Superior temporal gyrus (tissue), 1 donor: ENCODE results near the gene FHL3.

Experiments
- DNase-seq: peaks from one replicate; pipeline ENCODE4 v3.0.0-alpha.2; 2016; ENCODE audit errors: extremely low spot score

The FHL3 gene, protein sequence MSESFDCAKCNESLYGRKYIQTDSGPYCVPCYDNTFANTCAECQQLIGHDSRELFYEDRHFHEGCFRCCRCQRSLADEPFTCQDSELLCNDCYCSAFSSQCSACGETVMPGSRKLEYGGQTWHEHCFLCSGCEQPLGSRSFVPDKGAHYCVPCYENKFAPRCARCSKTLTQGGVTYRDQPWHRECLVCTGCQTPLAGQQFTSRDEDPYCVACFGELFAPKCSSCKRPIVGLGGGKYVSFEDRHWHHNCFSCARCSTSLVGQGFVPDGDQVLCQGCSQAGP

DNA sequence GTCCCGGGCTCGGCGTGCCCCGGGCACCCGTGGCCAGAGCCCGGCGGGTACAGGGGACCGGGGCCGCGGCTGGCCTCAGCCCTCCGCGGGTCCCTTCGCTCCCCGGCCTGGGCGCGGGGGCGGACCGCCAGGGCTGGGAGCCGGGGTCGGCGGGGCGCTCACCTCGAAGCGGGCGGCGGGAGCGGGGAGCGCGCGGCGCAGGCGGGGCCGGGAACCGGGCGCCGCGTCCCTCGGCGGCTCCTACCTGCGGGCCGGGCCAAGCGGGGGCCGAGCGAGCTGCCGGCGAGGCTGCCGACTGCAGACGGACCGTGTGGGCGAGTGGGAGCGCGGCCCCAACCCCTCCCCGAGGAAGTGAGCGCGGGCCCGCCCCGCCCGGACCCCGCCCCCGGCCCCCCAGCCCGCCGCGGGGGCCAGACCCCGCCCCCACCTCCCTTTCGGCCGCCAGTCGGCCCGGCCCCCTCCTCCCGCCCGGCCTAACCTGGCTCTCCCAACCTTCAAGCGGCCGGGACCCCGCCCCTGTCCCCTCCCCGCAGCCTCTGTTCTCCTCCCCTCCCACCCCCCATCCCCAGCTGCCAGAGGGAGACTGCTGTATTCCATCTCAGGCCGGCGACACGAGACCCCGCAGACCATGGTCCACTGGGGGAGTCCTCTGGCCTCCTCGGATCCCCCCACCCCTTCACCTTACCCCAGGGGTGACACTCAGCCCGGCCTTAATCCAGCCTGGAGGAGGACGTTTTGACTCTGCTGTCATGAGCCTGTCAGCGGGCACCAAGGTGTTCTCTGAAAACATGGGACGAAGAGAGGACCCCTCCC is at the start of gene FHL3:
TSS of gene FHL3 (minus strand) at position 320 of the 813 bp plus-strand sequence. CDS start 6,102 bp downstream, outside the sequence.
- no peak for DNase-seq

DNA sequence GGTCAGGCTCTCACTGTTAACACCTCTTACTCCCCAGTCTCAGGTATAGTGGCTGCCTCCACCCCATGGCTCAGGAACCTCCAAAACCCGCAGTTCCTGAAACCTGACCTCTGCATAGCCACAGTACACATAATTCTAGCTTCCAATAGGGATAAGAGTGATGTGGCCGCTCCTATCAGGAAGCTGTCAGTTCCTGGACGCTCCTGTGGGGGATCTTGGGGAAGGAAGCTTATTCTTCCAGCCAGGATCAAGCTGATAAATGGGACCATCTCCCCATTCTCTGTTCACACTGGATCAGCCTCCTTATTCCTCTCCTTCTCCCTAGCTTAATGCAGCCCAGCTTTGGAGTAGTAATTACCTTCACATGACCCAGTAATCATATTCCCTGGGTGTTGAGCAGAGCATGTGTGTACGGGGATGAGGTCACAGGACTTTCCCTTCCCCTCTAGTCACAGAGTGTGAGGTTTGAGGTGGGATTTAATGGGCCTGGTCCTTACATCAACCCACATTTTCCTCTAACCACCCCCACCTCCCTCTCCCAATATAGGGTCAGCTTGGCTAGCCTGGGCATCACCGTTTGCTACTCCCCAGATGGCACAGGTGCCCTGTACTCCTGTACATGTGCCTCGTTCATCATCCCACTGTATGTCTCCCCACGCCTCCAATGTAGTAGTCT is 48.2 kb upstream of the FHL3 start:
- no peak for DNase-seq

DNA sequence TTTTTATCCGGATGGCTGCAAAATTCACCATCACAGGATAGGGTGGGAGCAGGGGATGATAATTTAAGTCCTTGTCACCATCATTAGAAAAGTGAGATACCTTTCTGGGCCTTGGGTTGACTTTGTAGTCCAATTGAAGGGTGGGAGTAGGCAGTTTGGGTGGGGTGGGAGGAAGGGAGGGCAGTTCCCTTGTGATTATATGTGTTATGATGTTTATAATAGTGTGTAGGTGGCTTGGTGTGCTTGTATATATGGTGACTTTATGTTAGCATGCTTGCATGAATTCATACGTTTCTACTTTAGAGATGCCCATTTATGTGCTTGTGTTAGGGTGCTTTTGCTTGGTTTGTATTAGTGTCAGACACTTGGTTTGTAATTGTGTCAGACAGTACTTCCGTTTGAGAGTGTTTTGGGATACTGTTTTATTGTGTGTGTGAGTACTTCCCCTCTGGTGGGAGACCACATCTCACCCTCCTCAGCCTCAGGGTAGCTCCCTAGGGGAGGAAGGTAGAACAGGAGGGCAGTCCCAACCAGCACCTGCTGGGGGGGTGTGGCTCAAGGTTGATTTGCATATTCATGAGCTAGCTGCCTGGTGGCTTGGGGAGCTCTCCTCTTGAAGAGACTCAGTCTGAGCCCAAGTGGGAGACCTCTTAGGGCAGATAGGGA is 47.6 kb upstream of the FHL3 start:
- no peak for DNase-seq

DNA sequence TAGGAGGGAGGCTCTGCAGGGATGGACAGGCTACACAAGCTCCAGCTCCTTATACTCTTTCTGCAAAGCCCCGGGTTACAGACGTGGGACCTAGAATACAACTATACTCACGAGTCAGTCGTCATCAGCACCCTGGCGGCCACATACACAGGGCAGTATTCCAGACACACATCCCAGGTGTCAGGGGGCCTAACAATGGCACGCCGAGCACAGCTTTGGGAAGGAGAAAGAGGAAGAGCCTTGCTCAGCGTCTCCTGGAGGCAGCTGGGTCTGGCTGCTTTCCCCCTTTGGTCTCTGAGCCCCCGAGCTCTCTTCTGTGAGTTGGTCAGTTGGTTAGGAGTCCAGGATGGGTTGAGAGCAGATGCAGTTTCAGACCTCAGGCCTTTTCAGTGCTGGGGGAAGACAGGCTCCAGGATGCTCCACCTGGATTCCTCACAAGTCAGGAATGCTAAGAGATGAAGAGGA is 45.8 kb upstream of the FHL3 start:
- no peak for DNase-seq

DNA sequence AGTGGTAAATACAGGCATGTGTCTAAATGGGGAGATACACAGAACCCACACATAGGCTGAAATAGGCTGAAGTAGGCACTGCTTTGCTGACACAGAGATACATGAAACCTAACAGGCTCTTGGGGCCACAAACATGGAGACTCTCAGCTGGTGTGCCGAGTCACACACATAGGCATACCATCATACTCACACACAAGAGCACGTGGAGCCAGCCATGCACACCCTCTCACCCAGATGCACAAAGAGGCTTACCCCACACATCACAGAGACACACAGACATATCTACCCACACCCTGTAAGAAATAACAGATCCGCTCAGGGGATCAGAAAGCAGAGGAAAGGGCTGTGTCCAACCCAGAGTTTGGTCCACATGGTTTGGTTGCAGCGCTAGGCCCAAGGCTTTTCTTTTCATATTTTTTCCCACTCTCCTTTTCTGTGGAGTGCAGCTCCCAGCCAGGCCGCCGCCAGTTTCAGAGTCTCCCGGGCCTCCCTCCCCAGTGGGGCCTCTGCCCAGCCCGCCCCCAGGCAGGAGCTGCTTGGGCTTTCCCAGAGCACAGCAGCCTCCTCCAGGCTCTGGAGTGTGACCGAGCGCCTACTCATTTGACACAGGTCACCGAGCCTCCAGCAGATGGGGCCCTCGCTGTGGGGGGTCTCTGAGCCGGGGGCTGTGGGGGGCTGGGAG is 45.2 kb upstream of the FHL3 start:
- no peak for DNase-seq

DNA sequence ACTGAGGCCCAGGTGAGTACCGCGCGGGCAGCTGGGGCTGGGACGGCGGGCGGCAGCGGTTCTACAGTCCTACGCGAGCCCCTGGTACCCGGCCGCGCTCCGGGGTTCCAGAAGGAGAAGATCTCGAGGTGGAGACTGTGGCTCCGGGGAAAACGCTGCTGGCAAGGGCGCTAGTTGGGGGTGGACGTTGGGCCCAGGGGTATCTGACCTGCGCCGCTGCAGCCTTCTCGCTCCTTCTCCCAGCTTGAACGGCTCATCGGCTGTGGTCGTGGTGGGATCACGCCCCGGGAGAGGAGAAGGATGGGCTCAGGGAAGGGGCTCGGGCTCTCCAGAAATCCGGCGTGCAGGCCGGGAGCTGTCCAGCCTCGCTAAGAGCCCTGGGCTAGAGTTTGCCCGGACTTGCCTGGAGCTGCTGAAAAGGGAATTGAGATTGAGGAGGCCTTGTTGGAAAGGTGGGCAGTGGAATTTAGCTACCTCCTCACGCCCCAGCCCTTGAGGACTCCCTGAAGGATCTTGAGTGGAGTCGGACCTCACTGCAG is 42.4 kb upstream of the FHL3 start:
- no peak for DNase-seq

DNA sequence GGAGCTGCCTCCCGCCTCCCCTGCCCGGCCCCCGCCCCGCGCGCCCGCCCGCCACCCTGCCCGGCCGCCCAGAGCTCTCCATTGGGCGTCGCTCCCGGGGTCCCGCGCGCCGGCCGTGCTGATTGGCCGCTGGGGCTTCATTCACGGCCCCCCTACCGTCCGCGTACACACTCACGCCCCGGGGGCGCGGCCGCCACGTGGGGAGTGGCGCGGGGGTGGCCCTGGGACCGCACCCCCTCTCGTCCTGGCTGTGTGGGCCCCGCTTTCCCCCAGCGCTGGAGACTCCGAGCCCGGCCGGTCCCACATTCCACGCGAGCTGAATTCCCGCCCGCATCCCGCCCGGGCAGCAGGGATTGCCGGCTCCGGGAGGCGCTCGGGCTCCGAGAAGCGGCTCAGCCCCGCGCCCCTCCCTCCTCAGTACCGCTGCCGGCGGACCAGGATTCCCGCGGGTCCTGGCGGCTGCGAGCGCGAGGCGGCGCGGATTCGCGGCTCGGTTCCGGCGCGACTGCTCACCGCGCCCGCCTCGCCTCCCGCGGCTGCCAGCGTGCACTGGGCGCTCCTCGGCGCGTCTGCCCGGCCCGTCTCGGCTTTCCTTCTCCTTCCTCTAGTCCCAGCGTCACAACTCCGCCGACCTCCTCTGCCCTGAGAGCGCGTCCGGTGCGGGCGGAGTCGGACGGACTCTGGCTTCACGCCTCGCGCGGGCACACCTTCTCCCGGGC is 41.7 kb upstream of the FHL3 start:
- DNase-seq: peak; percentile 86

DNA sequence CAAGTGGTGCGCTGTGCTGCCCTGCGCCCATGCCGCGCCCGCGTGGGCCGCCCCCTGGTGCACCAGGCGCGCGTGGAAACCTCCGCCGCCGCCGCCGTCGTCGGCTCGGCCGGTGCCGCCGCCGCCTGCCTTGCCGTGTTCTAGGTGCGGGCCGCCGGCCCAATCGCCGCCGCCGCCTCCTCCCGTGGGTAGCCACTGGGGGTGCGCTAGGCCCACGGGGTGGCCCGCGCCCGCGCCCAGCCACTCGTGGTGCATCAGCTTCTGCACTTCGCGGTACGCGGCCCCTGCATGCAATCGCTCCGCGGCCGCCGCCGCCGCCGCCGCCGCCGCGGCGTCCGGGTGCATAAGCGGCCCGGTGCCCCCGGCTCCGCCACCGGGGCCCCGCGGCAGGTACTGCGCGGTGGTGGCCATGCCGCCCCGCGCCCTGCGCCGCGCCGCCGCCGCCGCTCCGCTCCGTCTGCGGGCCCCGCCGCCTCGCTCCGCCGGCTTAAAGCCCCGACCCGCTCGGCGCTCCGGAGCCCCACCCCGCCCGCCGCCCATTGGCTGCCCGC is 41.1 kb upstream of the FHL3 start, which contains the start of gene POU3F1:
TSS of gene POU3F1 (minus strand) at position 461 of the 551 bp plus-strand sequence. CDS start at position 411, 50 bp downstream.
- no peak for DNase-seq

DNA sequence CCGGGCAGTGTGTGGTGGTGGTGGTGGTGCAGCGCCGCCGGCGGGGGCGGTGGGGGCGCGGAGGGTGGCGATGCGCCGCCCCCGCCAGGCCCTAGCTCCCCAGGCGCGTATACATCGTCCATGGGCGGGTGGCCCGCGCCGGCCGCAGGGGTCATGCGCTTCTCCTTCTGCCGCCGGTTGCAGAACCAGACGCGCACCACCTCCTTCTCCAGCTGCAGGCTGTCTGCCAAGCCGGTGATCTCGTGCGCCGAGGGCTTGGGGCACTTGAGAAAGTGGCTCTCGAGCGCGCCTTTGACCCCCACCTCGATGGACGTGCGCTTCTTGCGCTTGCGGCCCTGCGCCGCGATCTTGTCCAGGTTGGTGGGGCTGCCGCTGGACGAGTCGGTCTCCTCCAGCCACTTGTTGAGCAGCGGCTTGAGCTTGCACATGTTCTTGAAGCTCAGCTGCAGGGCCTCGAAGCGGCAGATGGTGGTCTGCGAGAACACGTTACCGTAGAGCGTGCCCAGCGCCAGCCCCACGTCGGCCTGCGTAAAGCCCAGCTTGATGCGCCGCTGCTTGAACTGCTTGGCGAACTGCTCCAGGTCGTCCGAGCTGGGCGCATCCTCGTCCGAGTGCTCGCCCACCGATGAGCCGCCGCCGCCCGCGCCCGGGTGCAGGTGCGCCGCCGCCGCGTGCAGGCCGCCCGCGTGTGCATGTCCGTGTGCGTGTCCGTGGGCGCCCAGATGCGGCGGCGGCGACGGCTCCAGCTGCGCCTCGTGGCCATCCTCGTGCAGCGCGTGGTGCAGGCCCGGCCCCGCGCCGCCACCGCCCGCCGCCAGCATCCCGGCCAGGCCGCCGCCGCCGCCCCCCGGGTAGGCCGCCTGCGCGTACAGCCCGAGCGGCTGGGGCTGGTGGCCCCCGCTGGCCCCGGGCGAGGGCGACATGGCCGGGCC is 40.4 kb upstream of the FHL3 start:
- no peak for DNase-seq

DNA sequence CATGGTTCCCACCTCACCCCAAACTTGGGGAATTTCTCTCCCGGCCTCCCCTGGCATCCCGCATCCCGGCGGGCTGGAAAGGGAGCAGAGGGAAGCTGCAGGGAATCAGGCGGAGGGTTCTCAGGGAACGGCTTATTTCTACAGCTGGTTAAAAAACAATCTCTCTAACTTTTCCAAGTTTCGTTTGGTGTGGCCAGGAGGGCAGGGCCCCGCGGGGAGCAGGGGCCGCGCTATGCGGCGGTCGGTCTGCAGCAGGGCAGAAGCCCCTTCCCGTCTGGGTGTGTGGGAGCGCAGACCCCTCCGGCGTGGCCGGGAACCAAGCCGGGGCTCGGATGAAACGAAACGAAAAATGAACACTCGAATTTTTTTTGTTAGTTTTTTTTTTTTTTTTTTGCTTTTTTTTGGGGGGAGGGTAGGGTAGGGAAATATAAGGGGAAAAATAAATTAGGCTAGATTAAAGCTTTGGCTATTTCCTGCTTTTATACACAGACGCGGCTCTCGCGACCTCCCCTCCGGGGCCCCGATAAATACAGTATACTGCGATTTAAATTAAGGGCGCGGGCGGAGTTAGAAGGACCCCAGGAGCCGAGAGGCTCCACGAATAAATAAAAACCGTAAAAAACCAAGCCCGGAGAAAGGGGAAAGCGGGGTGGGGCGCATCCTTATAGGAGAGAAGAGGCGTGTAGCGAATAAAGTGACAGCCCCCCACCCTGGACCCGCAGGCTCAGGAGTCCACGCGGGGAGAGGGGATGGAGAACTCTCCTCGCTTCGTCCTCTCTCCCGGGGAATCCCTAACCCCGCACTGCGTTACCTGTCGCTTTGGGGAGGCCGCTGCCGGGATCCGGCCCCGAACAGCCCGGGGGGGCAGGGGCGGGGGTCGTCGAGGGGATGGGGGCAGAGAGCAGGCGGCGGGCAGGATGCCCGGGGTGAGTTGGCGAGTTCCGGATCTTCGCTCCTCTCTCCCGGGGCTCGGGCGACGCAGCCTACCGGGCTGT is 39.2 kb upstream of the FHL3 start:
- DNase-seq: no peak

DNA sequence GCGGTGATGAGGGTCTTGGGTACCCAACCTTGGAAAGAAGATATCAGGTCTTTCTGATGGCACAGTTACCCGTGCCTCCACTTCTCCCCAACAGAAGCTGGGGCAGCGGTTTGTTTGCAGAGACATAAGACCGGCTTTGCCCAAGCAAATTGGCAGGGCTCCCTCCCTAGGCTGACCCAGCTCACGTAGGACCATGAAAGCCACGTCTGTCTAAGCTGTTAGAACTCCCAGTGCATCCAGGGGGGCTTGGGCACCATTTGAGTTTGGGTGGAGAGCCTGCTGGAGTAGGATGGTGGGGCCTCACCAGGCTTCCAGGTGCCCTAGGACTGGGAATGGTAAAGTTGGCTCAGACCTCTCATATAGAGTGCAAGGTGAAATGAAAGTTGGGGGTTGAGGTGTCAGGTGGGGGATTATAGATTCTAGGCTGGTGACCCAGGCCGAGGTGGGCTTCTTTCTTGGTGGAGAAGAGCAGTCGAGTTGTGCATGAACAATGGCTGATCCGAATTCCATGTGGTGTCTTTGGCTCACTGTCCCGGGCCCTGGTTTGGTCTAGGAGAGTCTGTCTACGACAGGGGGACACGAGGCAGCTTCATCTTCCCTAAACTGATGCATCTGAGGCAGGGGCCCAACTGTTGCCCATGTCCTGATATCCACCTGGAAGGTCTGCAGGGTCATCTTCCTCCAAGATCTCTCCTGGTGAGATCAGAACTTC is 37.9 kb upstream of the FHL3 start:
- DNase-seq: no peak

DNA sequence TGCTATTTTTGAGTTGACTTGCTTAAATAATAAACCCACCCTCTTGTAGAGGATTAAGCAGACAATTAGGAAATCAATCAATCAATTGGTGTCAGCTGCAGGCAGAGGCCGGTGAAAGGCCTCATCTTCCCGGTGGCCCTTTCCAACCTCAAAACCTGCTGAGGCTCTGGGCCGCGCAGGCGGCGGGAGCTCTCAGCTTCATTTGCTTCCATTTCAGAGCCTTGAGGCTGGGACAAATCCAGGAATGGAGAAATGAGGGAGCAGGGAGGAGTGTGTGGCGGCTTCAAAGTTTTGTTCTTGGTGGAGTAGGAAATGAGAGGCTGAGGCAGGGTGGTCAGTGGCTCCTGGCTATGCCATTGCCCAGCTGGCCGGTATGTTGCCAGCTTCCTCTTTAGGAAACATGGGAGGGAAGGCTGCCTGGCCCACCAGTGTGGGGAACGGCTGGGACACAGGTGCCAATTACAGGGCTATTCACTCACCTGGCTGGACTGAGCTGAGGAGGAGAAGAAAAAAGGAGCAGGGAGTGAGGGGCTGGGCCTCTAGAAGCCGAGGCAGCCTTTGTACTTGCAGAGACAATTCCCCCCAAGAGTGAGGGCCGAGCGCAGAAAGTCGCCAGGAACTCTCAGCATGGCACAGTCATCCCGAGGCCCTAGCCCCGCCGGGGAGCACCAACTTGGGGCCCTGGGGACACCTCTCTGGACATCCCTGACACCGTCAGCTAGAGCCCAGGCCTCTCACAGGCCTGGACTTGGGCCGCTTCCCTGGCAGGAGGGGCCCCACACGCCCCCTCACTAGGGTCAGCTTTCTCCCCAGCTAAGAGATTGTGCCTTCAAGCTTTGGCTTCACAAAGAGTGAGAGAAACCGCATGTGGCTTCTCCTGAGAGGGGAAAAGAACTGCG is 36.9 kb upstream of the FHL3 start:
- no peak for DNase-seq

DNA sequence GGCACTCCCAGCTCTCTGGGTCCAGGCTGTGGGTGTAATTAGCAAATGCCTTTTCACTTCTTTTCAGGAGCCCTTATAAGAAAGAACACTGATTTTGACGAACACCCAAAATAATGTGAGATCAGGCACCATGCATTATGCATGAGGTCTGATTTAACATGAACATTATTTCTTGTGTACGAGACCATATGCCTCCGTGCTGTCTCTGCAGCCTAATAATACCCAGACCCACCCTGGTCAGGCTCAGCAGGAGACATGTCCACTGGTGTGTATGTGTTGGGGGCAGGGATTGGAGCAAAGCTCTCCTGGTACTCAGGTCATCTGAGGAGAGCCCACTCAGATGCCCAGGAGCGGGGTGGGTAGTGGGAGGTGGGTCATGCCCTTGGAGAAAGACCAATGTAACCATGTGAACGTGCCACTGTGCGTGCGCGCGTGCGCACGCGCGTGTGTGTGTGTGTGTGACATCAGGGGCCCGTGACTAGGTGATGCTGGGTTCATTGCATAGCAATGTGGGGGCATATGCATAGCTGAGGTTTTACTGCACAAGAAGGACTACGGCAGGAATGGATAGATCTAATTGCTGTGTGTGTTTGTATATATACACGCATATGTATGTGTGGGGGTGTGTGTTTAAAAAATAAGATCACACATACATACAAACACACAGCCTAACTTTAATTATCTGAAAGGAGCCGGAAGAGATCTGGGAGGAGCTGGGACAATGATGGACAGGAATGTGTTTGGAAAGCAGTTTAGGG is 34.2 kb upstream of the FHL3 start:
- DNase-seq: no peak

DNA sequence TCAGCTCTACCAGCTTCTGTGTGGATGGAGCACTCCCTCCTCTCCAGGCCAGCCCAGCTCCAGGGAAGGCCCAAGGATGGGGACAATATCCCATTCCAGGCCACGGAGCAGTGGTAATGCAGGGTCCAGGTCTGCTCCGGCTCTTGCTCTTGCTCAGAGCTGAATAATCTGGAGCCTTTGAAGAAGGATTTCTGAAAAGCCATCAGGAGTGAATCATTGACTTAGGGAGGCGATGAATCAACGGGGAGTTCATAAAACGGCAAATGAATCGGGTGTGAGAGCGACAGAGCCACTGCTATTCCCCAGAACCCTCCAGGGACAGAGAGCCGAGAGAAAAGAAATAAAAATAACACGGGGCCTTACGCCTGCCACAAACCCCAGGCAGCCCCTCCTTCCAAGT is 33.5 kb upstream of the FHL3 start:
- DNase-seq: no peak
